ENCODE results near the gene SDSL.

The SDSL gene

GRCh38 chr12:113456199-113456598, 34.0 kb downstream of the SDSL start:
- H2BK12ac ChIP-seq (ENCODE audit: low read length): no peak overlapping the region
- H3K4me3 ChIP-seq (ENCODE audit: low read depth, low read length): no peak overlapping the region
- H3K27me3 ChIP-seq (ENCODE audit: insufficient read depth, low read length): peaks cover 3% of the 10 kb centered on the region
- peak overlapping the region; percentile 49 for H3K9ac ChIP-seq (ENCODE audit: low read length)
- DNase-seq: no peak
- no peak overlapping the region for H3K23ac ChIP-seq (ENCODE audit: low read length)
- no peak overlapping the region for H2AK5ac ChIP-seq (ENCODE audit: low read length)
- no peak overlapping the region for H4K91ac ChIP-seq (ENCODE audit: low read depth, low read length)
- no peak overlapping the region for H4K8ac ChIP-seq (ENCODE audit: low read depth, low read length)
- no CpG with 5 or more reads among the region's 2 CpGs for WGBS (ENCODE audit: extremely low coverage, insufficient coverage, insufficient read length)
- no peaks in the 10 kb centered on the region for H3K79me2 ChIP-seq (ENCODE audit: control insufficient read depth, insufficient read depth, low read length, poor library complexity)
- H4K12ac ChIP-seq (ENCODE audit: low read depth, low read length): no peak overlapping the region
- H3K4me1 ChIP-seq (ENCODE audit: control insufficient read depth in 1 of 2, insufficient read depth in 2 of 2, low read length in 2 of 2): no peaks in the 10 kb centered on the region
- no peak overlapping the region for H3K18ac ChIP-seq (ENCODE audit: low read length)
- no peak overlapping the region for H3K27ac ChIP-seq (ENCODE audit: low read depth, low read length)
- H2BK120ac ChIP-seq (ENCODE audit: insufficient read depth, low read length, poor library complexity): no peak overlapping the region
- no peaks in the 10 kb centered on the region for H3K36me3 ChIP-seq (ENCODE audit: control insufficient read depth in 1 of 2, insufficient read depth in 2 of 2, low read length in 2 of 2)
- H2BK5ac ChIP-seq (ENCODE audit: low read depth, low read length, poor library complexity): no peak overlapping the region
- no peaks in the 10 kb centered on the region for H3K9me3 ChIP-seq (ENCODE audit: insufficient read depth, low read depth, low read length)
- no peaks in the 10 kb centered on the region for H3K79me1 ChIP-seq (ENCODE audit: low read length)
- no peak overlapping the region for H3K4me2 ChIP-seq (ENCODE audit: low read length)
- no peak overlapping the region for H2AFZ ChIP-seq (ENCODE audit: insufficient read depth, low read length, poor library complexity)
- no peak overlapping the region for H3K14ac ChIP-seq (ENCODE audit: low read length)
- H3K4ac ChIP-seq (ENCODE audit: low read depth, low read length): no peak overlapping the region

DNA sequence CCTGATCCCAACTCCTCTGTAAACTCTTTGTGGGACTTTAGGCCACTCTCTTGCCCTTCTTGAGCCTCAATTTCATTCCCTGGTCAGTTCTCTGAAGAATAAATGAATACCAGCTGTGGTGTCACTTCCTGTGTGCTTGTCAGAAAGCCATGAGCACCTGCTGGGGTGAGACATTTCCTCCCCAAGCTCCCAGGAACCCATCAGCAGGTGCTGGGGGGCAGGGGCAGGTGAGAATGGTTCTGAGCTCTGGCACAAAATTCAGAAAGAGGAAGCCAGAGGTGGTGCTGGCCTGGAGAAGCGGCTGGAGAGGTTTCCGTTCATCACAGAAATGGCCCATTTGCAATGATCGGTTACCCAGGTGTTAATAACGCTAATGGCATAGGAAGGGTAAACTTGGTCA, 34.6 kb downstream of the SDSL start:
- no peak overlapping the region for H2BK120ac ChIP-seq (ENCODE audit: insufficient read depth, low read length, poor library complexity)
- H2AFZ ChIP-seq (ENCODE audit: insufficient read depth, low read length, poor library complexity): no peak overlapping the region
- H3K18ac ChIP-seq (ENCODE audit: low read length): no peak overlapping the region
- DNase-seq: no peak
- no peak overlapping the region for H3K4me3 ChIP-seq (ENCODE audit: low read depth, low read length)
- no peak overlapping the region for H2AK5ac ChIP-seq (ENCODE audit: low read length)
- H3K79me1 ChIP-seq (ENCODE audit: low read length): no peaks in the 10 kb centered on the region
- no peak overlapping the region for H2BK12ac ChIP-seq (ENCODE audit: low read length)
- H3K4ac ChIP-seq (ENCODE audit: low read depth, low read length): no peak overlapping the region
- no peaks in the 10 kb centered on the region for H3K9me3 ChIP-seq (ENCODE audit: insufficient read depth, low read depth, low read length)
- H2BK5ac ChIP-seq (ENCODE audit: low read depth, low read length, poor library complexity): no peak overlapping the region
- no peaks in the 10 kb centered on the region for H3K36me3 ChIP-seq (ENCODE audit: control insufficient read depth in 1 of 2, insufficient read depth in 2 of 2, low read length in 2 of 2)
- no peaks in the 10 kb centered on the region for H3K4me1 ChIP-seq (ENCODE audit: control insufficient read depth in 1 of 2, insufficient read depth in 2 of 2, low read length in 2 of 2)
- H3K79me2 ChIP-seq (ENCODE audit: control insufficient read depth, insufficient read depth, low read length, poor library complexity): no peaks in the 10 kb centered on the region
- peaks cover 3% of the 10 kb centered on the region for H3K27me3 ChIP-seq (ENCODE audit: insufficient read depth, low read length)
- no peak overlapping the region for H3K9ac ChIP-seq (ENCODE audit: low read length)
- no peak overlapping the region for H3K23ac ChIP-seq (ENCODE audit: low read length)
- H4K8ac ChIP-seq (ENCODE audit: low read depth, low read length): no peak overlapping the region
- no CpG with 5 or more reads among the region's 4 CpGs for WGBS (ENCODE audit: extremely low coverage, insufficient coverage, insufficient read length)
- no peak overlapping the region for H3K27ac ChIP-seq (ENCODE audit: low read depth, low read length)
- H4K12ac ChIP-seq (ENCODE audit: low read depth, low read length): no peak overlapping the region
- H3K4me2 ChIP-seq (ENCODE audit: low read length): no peak overlapping the region
- no peak overlapping the region for H4K91ac ChIP-seq (ENCODE audit: low read depth, low read length)
- H3K14ac ChIP-seq (ENCODE audit: low read length): no peak overlapping the region

DNA sequence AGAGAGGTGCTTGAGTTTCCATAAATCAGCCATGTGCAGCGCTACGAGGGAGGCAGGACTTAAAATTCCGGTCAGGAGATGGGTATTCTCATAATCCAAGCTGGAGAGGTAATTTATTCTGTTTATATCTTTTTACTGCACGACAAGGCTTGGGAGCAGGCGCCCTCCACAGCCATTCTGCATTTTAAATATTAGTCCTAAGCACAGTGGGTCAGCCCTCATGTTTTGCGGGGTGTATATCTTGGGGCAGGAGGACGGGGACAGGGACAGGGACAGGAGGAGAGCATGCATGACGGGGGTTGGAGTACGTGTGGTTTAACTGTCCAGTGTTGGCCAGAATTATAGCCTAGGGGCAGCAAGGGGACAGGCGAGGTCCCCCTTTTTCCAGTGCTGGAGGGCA, 35.0 kb downstream of the SDSL start:
- Histone ChIP-seq H3K4ac (ENCODE audit: low read depth, low read length) (no peak overlapping the region), H3K4me3 (ENCODE audit: low read depth, low read length) (no peak overlapping the region), H3K18ac (ENCODE audit: low read length) (no peak overlapping the region), H3K27ac (ENCODE audit: low read depth, low read length) (no peak overlapping the region), H3K27me3 (ENCODE audit: insufficient read depth, low read length) (peaks cover 3% of the 10 kb centered on the region), H2BK12ac (ENCODE audit: low read length) (no peak overlapping the region), H4K12ac (ENCODE audit: low read depth, low read length) (no peak overlapping the region), H3K79me2 (ENCODE audit: control insufficient read depth, insufficient read depth, low read length, poor library complexity) (no peaks in the 10 kb centered on the region), H4K91ac (ENCODE audit: low read depth, low read length) (no peak overlapping the region), H3K9me3 (ENCODE audit: insufficient read depth, low read depth, low read length) (no peaks in the 10 kb centered on the region), H3K4me1 (ENCODE audit: control insufficient read depth in 1 of 2, insufficient read depth in 2 of 2, low read length in 2 of 2) (peaks cover 0 to under 1% of the 10 kb centered on the region in 2 experiments), H2AFZ (ENCODE audit: insufficient read depth, low read length, poor library complexity) (no peak overlapping the region), H3K79me1 (ENCODE audit: low read length) (no peaks in the 10 kb centered on the region), H3K36me3 (ENCODE audit: control insufficient read depth in 1 of 2, insufficient read depth in 2 of 2, low read length in 2 of 2) (no peaks in the 10 kb centered on the region), H2BK120ac (ENCODE audit: insufficient read depth, low read length, poor library complexity) (no peak overlapping the region), H4K8ac (ENCODE audit: low read depth, low read length) (no peak overlapping the region), H2AK5ac (ENCODE audit: low read length) (no peak overlapping the region), H2BK5ac (ENCODE audit: low read depth, low read length, poor library complexity) (no peak overlapping the region), H3K4me2 (ENCODE audit: low read length) (no peak overlapping the region), H3K9ac (ENCODE audit: low read length) (no peak overlapping the region), H3K23ac (ENCODE audit: low read length) (no peak overlapping the region), H3K14ac (ENCODE audit: low read length) (no peak overlapping the region)
- no peak for DNase-seq
- WGBS (ENCODE audit: extremely low coverage, insufficient coverage, insufficient read length): no CpG with 5 or more reads among the region's 10 CpGs

DNA sequence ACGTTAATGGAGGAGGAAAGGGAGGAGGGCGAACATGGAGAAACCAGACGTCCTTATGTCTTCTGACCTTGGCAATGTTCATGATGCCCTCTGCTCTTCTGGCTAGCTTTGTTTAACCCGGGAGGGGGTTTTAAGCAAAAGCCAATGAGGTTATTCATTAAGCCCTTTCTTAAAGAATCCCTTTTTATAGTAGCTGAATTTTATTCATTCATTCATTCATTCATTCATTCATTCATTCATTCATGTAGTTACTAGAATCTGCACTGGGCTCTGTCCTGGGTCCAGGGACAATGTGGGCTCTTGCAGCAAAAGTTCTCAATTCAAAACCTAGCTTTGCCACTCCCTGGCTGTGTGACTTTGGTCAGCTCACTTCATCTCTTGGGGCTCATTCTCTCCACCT, 35.5 kb downstream of the SDSL start:
- Histone ChIP-seq H3K36me3 (ENCODE audit: control insufficient read depth in 1 of 2, insufficient read depth in 2 of 2, low read length in 2 of 2) (no peaks in the 10 kb centered on the region), H3K14ac (ENCODE audit: low read length) (no peak overlapping the region), H2AFZ (ENCODE audit: insufficient read depth, low read length, poor library complexity) (no peak overlapping the region), H4K8ac (ENCODE audit: low read depth, low read length) (no peak overlapping the region), H4K91ac (ENCODE audit: low read depth, low read length) (no peak overlapping the region), H3K27me3 (ENCODE audit: insufficient read depth, low read length) (peaks cover 7% of the 10 kb centered on the region), H3K23ac (ENCODE audit: low read length) (no peak overlapping the region), H2BK120ac (ENCODE audit: insufficient read depth, low read length, poor library complexity) (no peak overlapping the region), H2BK5ac (ENCODE audit: low read depth, low read length, poor library complexity) (no peak overlapping the region), H3K79me1 (ENCODE audit: low read length) (no peaks in the 10 kb centered on the region), H3K9ac (ENCODE audit: low read length) (no peak overlapping the region), H2AK5ac (ENCODE audit: low read length) (no peak overlapping the region), H3K27ac (ENCODE audit: low read depth, low read length) (no peak overlapping the region), H3K18ac (ENCODE audit: low read length) (no peak overlapping the region), H3K4me2 (ENCODE audit: low read length) (no peak overlapping the region), H4K12ac (ENCODE audit: low read depth, low read length) (no peak overlapping the region), H3K4ac (ENCODE audit: low read depth, low read length) (no peak overlapping the region), H3K4me3 (ENCODE audit: low read depth, low read length) (no peak overlapping the region), H3K79me2 (ENCODE audit: control insufficient read depth, insufficient read depth, low read length, poor library complexity) (no peaks in the 10 kb centered on the region), H3K9me3 (ENCODE audit: insufficient read depth, low read depth, low read length) (no peaks in the 10 kb centered on the region), H3K4me1 (ENCODE audit: control insufficient read depth in 1 of 2, insufficient read depth in 2 of 2, low read length in 2 of 2) (peaks cover 0 to 2% of the 10 kb centered on the region in 2 experiments), H2BK12ac (ENCODE audit: low read length) (no peak overlapping the region)
- no peak for DNase-seq
- WGBS (ENCODE audit: extremely low coverage, insufficient coverage, insufficient read length): no CpG with 5 or more reads among the region's 4 CpGs

Measured in trophoblast cell (in vitro differentiated cells and primary cell).